M059J (cell line): ENCODE measurements around the gene ITPR1. TPM values are rescaled to one million over a fixed set of nuclear protein-coding genes. Genes with fewer than 3 reads are reported as not detected.

Source experiments
- DNase-seq: peaks from one replicate; pipeline ENCODE4 v3.0.0-alpha.2; 2012; ENCODE audit warnings: low read depth
- total RNA-seq: library from RNA; depleted of rRNA; stranded (reverse); fragments of >200 nt; shearing (Covaris generic); gene quantifications from 2 replicates; pipeline ENCODE4 v1.2.3, GENCODE V29; 2014

Gene ITPR1
- total RNA-seq, 1 experiment from 2014 or later, result 6.2 TPM

DNA sequence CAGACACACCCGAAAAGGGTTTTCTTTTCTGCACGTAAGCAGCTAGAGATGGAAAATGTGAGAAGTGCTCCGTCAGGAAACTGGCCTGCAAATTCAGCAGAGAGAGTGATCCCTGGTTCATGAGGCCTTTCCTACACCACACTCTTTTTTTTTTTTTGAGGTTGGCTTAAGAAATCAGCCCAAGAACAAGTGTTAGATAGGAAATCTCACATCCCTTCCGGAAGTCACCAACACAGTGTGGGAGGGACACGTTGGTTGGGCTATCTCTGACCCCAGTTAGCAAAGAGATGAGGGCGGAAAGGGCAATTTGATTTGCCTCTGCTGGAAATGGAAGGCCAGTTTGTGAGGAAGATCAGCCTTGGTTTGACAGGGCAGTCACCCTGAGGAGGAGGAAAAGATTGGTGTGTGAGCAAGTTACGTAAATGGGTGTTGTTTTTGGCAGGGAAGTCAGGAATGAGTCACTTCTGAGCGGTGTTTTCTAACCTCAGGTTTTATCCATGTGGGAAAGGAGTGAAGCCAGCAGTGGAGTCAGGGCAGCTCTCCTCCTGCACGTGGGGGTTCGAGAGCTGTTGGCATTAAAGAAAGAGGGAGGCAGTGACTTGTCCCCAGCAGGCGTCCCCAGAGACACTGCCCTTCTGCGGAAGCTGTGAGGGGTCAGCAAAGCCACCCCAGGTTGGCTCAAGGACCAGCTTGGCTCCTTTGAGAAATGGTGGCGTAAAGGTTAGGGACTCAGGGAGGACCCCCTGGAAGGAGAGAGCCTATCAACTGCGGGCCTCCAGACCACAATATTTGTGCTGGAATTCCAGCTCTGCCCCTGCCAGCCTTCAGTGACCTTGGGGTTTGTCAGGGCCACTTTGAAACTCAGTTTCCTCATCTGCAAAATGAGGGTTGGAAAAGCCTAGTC is 248.5 kb downstream of the ITPR1 start:
- peak; percentile 96 for DNase-seq

DNA sequence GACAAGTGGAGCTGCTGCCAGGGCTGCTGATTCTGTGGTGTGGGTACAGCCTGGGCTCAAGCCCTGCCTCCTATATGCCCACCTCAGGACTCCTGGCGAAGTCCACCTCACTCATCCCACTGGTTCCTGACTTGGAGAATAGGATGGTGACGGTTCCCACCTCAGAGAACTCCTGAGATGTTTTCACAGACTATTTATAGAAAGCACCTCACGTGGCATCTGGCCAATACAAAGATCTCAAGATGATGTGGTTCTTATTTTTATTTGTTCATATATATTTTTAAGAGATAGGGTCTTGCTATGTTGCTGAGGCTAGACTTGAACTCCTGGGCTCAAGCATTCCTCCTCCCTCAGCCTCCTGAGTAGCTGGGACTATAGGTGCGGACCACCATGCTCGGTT is 249.2 kb downstream of the ITPR1 start:
- peak; percentile 14 for DNase-seq

DNA sequence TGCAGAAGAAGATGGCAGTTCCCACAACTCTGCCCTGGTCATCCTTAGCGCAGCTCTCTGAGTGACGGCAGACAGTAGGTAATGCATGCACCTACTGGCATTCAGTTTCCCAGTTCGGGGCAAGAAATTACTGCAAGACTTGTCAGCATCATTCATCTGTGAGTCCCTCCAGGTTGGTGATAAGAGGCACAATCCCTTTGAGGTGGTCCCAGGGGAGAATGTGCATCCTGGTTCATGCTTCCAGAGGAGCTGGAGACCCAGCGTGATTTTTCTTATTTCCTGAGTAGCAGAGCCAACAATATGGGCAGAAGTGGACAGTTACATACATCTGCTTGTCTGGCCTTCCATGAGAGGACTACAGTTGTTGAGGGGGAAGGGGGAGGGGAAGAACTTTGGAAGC is 250.2 kb downstream of the ITPR1 start:
- no peak for DNase-seq

DNA sequence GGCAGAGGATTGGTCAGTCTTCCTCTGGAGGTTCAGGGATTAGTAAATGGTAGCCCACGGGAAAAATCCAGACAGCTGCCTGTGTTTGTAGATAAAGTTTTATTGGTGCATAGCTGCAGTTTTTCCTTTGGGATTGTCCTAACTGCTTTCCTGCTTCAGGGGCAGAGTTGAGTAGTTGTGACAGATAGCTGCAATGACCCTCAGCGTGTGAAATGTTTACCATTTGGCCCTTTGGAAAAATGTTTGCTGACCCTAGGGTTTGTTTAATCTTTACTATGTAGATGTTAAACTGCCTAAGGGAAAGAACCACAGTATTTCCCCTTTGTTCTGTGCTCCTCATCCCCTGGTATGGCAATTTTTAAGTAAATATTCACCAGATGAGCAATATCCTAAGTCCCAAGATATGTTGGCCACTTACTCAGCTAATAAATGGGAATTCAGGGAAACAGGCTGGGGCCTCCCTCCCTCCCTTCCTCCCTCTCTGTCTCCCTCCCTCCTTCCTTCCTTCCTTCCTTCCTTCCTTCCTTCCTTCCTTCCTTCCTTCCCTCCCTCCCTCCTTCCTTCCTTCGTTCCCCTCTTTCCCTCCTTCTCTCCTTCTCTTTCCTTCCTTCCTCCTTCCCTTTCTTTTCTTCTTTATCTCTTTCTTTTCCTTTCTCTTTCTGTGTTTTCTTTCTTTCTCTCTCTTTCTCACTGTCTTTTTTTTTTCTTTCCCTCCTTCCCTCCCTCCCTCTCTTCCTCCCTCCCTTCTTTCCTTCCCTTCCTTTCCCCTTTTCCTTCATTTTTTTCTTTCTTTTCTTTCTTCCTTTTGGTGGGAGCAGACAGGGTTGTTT is 251.5 kb downstream of the ITPR1 start:
- peak; percentile 83 for DNase-seq

DNA sequence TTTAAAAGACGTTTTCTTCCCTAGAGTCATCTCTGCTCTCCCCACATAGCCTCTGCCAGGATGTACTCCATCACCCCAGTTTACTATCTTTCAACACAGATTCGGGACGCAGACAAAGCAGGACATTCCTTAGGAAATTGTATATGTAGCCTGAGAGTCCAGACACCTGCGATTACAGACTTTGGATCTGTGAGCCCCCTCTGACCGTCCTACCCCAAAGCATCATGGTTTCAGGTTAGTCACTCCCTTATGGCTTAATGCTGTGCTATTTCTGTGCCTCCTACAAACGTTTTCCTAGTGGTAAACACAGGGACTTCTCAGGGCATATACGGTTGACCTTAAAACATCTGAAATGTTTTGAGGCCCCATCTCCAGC is 252.1 kb downstream of the ITPR1 start:
- DNase-seq, result no peak

DNA sequence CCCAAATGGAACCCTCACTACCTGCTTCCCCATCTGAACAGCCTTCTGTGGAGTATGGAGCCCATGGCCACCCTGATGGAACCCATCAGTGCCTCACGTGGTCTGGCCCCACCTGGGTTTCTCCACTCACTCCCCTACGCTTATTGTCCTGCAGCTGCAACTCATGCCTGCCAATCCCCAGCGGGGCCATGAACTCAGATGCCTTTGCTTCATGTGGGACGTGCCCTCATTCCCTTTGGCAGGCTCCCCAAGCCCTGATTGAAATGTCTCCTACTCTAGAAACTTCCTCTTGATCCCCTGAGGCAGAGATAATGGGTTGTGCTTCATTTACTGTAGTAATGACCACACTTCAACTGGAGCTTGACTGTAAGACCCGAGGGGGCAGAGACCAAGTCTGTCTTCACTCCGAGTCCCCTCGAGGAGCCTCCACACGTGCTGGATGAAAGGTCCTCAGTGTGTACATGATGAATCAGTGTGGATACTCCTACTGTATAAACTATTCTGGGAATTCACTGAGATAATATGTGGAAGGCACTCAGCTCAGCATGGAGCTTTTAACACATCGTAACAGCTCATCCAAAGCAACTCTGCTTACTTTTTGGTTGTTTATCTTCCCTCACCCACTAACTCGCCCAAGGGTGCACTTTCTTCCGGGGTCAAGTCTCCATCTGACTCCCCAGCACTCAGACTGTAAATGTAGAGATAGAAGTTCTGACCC is 253.3 kb downstream of the ITPR1 start:
- peak; percentile 32 for DNase-seq

DNA sequence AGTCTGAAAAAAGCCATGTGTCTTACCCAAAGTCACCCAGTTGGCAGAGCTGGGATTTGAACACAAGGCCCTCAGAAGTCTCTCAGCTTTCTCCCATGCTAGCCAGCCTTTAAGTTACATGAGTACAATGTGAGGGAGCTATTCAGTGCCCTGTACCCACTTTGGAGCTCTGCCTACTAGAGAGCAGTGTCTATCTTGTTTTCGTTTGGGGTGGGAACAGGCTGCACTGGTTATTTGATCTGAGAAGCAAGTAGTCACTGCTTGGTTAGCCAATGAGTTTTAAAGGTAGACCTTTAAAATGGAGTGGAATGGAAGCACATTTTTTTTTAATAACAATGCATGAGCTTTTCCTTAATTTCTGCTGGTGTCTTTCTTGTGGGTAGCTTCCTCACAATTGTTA is 255.0 kb downstream of the ITPR1 start:
- no peak for DNase-seq

DNA sequence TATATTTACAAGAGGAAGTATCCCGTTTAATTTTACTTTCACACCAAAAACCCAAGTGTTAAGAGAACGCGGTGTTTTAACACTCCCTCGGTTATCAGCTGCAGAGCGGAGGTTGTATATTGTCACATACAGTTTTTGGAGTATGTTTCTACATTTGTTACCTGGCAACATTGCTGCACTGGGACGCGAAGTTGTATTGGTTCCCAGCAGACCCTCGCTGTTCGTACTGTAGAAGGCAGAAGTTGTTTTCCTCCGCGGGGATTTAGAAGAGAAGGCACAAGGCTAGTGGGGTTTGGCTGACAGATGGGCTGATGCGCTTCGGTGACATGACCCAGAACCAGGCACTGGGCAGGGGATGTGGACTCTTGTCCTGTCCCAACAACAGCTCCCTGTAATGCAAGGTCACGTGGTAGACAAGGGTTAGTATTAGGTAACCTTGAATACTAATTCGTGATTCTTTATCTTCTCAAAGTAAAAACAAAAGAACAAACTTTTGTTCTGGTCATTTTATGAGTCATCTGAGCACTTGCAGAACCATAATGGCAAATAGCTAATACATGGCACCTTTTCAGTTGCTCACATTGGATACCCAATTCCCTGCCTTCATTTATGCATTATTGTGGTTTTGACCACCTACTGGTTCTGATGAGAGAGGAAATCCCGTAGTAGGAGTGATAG is 255.7 kb downstream of the ITPR1 start:
- DNase-seq, result no peak

DNA sequence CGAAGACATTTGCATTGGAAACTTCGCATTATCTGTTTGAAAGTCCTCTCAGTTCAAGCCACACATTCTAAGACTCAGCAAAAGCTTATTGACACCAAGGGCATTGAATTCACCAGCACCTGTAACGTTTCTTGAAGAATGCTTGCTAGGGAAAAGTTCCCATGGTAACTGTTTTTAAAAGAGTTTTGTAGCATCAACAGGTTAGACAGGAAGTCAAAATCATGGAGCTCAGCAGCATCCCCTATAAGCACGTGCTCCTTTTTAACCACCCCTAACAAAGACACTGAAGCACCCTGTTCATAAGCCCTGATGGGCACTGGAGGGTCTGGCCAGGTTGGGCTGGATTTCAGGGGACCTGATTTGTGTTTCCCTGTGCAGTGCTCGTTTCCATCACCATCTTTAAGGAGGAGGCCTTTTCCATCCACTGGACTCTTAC is 256.4 kb downstream of the ITPR1 start:
- DNase-seq, result no peak

DNA sequence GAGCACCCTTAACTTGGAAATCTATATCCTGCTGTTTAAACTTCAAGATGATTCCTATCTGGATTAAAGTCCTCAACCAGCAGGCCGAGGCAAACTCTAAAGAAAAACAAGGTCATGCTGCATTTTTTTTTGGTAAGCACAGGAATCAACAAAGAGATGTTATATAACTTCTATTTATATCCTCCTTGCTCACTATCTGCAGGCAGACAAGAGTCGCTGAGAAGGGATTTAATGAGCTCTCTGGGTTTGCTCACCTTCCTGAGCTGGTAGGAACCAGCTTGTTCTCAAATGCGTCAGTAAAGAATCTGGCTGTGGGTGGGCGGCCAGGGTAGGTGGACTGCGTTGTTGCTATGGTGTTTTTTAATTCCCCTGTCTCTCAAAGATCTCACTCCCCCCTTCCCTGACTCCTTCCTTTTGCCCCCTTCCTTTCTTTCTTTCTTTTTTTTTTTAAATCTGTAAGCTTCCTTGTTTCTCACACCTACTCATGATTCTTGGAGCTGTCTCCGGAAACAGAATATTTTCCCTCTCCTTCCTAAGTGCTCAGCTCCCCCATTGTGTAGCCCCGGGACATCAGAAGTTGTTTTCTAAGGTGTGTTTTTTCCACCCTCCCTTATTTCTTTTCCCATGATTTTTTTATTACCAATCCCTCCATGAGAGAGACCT is 257.3 kb downstream of the ITPR1 start:
- peak; percentile 46 for DNase-seq

DNA sequence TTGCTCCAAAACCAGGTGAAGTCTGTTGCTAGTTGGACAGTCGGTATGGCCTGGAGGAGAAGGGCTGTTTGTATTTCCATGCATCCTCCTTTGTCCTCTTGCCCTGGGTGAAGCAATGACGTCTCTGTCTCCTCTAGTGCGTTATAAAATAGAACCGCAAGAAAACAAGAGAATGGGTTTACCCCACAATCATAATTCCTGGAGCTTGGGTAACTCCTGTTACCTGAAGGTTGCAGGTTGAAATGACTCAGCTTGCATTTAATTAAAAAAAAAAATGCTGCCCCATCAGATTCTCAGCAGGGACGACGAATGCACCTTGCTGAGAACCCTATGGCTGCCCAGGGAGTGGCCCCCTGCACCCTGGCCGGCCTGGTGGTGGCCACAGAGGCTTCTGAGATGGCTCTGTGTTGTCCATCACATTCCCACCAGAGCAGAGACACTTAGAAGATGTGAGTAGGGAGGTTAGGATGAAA is 257.9 kb downstream of the ITPR1 start:
- DNase-seq, result no peak

DNA sequence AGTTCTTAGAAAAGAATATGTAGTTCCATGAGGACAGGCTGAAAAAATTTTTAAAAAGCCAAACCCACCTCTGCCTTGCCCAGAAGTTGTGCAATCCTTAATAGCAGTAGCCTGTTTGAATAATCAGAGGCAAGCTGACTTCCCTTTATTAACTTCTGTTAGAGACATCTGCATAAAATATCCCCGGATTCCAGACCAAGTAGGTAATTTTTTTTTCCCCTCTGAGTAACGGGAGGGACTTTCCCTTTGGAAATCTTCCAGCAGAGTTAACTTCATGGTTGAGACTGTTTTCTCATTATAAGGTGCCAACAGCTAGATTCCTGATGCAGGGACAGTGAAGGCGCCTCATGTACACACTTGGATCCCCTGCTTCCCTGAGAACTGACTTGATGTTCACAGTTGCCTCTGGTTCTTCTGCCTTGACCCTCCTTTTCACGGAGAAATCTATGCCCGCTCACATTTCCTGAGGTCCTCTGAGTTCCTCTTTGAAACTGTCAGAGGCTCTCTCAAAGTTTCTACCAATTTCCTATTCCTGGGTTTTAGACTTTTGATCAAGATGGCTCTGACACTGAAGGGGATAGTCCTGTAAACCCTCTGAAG is 258.5 kb downstream of the ITPR1 start:
- DNase-seq, result peak; percentile 76

DNA sequence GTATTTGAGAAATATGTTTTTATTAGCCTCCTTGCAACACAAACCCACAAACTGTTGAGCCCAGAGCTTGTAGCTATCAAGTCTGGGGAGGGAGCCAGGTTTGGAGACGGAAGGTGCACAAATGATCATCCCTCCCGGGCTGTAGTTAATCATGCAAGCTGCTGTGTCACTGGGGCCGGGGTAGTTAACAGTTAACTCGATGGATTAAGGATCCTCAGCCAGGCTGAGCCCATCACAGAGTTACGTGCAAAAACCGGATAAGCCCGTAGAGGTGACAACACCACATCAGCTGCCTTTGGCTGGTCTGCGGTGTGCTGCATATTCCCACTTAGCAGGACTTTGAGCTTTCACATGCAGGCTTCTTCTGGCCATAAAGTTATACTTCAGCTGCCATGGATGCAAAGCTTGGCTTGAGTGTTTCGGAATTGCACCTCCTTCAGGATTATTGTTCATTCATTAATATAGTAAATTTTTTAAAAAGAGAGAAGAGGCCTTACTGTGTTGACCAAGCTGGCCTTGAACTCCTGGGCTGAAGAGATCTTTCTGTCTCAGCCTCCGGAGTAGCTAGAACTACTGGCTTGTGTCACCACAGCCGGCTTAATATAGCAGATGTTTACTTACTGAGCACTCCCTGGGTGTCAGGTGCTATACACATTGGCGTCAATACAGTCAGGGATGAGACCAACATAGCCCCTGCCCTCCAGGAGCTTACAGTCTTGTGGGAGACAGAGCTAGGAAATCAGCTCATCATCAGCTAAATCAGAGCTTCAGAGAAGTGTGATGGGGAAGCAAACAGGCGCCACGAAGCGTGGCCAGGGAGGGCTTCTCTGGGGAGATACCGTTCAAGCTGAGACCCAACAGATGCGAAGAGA is 259.3 kb downstream of the ITPR1 start:
- no peak for DNase-seq

DNA sequence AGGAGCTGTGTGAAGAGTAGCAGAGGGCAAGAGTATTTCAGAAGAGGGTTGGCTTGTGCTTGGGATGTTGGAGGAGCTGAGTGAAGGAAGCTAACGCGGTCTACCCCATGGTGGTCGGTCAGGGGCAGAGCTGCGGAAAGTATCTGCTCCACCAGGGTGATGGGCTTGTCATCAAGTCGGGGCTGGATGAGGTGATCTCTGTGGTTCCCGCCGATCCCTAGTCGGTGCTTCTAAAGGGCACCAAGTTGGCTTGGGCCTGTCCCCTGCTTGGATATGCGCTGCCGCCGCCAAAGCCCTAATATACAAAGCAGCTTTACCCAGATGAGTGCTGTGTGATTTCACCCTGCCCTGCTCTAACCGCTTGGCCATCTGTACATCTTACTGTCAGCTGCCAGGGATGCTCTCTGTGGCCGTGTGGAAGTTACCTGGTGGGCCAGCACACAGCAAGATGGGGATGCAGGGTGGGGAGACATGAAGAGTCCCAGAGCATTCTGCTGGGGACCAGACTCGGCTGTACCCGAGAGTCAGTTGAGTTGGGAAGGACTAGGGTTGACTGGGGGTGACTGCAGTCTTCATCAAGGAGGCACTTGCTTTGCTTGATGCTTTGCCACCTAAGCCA is 260.0 kb downstream of the ITPR1 start:
- no peak for DNase-seq

DNA sequence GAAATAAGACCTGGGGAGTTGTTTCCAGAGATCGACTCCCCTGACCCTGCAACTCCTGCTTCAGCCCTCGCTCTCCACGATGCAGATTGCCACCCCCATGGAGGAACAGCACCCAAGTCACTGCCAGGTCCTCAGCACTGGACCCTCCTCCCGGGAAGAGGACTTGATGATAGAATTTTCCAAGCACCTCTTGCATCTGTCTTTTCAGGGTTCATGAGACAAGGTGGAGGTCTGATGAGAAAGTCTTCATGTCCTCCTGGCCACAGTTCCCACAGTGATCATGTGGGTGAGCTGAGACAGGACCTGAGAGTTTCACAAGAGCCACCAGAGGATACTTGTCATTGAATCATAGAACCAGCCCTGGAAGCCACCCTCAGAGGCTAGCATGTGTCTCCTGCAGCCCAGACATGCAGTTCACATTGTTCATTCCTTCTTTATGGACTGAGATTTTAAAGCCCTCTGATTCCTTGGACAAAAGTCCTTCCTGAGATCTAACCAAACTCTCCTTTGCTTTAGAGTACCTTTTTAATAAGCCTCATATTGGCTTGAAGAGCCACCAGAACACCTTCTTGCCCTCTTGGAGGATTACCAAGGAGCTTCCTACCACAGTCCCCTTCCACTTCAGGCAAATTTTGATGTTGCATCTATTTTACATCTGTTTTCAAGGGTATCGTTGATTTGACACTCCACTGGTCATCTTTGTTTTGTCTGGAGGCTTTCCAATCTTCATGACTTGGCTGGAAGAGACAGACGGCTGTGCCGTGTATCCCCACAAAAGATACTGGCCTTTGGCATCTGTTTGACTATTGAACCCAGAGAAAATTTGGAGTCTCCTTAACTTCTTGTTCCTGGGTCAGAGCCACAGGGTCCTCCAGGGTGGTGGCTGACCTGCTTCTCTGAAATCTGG is 261.3 kb downstream of the ITPR1 start:
- no peak for DNase-seq

DNA sequence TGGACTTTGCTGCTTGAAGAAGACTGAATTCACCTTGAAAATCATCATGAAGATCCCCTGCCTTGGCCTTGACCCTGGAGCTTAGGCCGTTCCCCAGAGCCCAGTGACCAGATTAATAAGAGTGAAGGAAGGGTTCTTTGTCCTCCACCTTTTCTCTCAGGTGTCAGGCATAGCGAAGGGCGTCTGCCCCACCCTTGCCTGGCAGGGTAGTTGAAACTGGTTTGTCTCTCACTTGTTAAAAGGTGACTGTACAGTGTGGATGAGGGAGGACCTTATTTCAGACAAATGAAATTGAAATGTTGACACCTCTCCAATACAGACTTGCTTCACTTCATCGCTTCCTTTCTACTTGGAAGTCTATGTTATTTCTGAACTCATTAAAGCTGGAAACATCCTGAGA is 262.4 kb downstream of the ITPR1 start:
- DNase-seq, result no peak

DNA sequence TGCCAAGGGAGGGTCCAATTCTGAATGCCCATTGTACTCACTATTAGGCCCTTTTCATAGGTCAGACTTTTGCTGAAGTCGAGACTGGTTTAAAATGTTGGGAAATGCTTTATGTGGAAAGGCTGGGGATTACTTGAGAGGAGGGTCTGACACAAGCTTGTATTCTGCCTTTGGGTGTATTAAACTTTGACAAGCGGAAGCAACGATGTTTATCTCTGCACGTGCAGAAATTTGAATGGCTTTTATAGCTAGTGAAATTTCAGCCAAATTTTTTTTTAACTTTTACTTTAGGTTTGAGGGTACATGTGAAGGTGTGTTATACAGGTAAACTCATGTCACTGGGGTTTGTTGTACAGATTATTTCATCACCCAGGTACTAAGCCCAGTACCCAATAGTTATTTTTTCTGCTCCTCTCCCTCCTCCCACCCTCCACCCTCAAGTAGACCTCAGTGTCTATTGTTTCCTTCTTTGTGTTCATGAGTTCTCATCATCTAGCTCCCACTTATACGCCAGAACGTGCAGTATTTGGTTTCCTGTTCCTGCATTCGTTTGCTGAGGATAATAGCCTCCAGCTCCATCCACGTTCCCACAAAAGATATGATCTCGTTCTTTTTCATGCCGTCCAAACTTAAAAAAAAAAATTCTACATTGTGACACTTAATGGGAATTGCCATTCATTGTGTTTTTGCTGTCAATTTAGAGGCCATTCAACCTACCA is 263.1 kb downstream of the ITPR1 start:
- DNase-seq, result no peak
